ENCODE data around the gene LRP4.

Gene LRP4

GRCh38 chr11:46892838-46893237 lies 25.5 kb downstream of the LRP4 start:
- no peak for DNase-seq (ENCODE audit: low spot score)

- no peak for DNase-seq (ENCODE audit: low spot score)
Observed at GRCh38 chr11:46892109-46892508, 26.2 kb downstream of the LRP4 start.

GRCh38 chr11:46890665-46891064 lies 27.7 kb downstream of the LRP4 start:
- no peak for DNase-seq (ENCODE audit: low spot score)

GRCh38 chr11:46889689-46890475 lies 28.5 kb downstream of the LRP4 start:
- DNase-seq (ENCODE audit: low spot score) = peak; percentile 63

- no peak for DNase-seq (ENCODE audit: low spot score)
Observed at GRCh38 chr11:46889251-46889650, 29.1 kb downstream of the LRP4 start.

GRCh38 chr11:46888636-46889035 lies 29.7 kb downstream of the LRP4 start:
- DNase-seq (ENCODE audit: low spot score) = no peak

GRCh38 chr11:46886211-46886610 lies 32.1 kb downstream of the LRP4 start:
- no peak for DNase-seq (ENCODE audit: low spot score)

GRCh38 chr11:46879056-46879585 lies 39.2 kb downstream of the LRP4 start:
- no peak for DNase-seq (ENCODE audit: low spot score)

- DNase-seq (ENCODE audit: low spot score) = no peak
Observed at GRCh38 chr11:46877580-46877979, 40.8 kb downstream of the LRP4 start.

- no peak for DNase-seq (ENCODE audit: low spot score)
Observed at GRCh38 chr11:46876471-46876870, 41.9 kb downstream of the LRP4 start.

- no peak for DNase-seq (ENCODE audit: low spot score)
Observed at GRCh38 chr11:46874586-46874985, 43.8 kb downstream of the LRP4 start.

- DNase-seq (ENCODE audit: low spot score) = no peak
Observed at GRCh38 chr11:46868912-46869311, 49.4 kb downstream of the LRP4 start.

GRCh38 chr11:46865340-46865739 lies 53.0 kb downstream of the LRP4 start:
- DNase-seq (ENCODE audit: low spot score) = no peak

- DNase-seq (ENCODE audit: low spot score) = no peak
Observed at GRCh38 chr11:46860218-46860617, 58.1 kb downstream of the LRP4 start.

GRCh38 chr11:46858920-46859546 lies 59.3 kb downstream of the LRP4 start:
- no peak for DNase-seq (ENCODE audit: low spot score)

- DNase-seq (ENCODE audit: low spot score) = no peak
Observed at GRCh38 chr11:46857666-46858065, 60.7 kb downstream of the LRP4 start.

GRCh38 chr11:46856605-46857343 lies 61.6 kb downstream of the LRP4 start:
- DNase-seq (ENCODE audit: low spot score) = no peak

- no peak for DNase-seq (ENCODE audit: low spot score)
Observed at GRCh38 chr11:46855863-46856262, 62.5 kb downstream of the LRP4 start.

GRCh38 chr11:46855167-46855566 lies 63.2 kb downstream of the LRP4 start:
- DNase-seq (ENCODE audit: low spot score) = no peak

- DNase-seq (ENCODE audit: low spot score) = no peak
Observed at GRCh38 chr11:46850829-46851380, 67.4 kb downstream of the LRP4 start.

GRCh38 chr11:46849631-46850030 lies 68.7 kb downstream of the LRP4 start:
- no peak for DNase-seq (ENCODE audit: low spot score)

- DNase-seq (ENCODE audit: low spot score) = no peak
Observed at GRCh38 chr11:46846510-46846830, 71.9 kb downstream of the LRP4 start.
